Keratinocyte (primary cell): ENCODE data around the gene RTKN2. TPM values are rescaled to one million over a fixed set of nuclear protein-coding genes. Genes with fewer than 3 reads are reported as not detected.

Experiments used
- DNase-seq: peaks from one replicate; pipeline ENCODE4 v3.0.0-alpha.2; 2011; ENCODE audit warnings: low read depth, missing footprints, low spot score
- FAIRE-seq: peaks from 2 replicates; lab custom pipeline; 2011; peaks lifted over from hg19 to GRCh38; lab: Jason Lieb, UNC
- H2AFZ ChIP-seq: 2 replicates; pipeline ENCODE4 v1.6.0; 2012; ENCODE audit warnings: low read length, control low read depth, inconsistent platforms; ENCODE audit not compliant: control insufficient read depth
- H3K27ac ChIP-seq: 2 replicates; pipeline ENCODE4 v1.5.1; 2011; ENCODE audit warnings: low read length; ENCODE audit not compliant: control insufficient read depth, insufficient read depth
- H3K27me3 ChIP-seq: 3 replicates; pipeline ENCODE4 v1.6.0; 2011; ENCODE audit warnings: low read length; ENCODE audit not compliant: control insufficient read depth, insufficient read depth; ENCODE audit errors: extremely low read depth
- H3K36me3 ChIP-seq, 2 experiments: 2 replicates in 1 of 2; 3 replicates in 1 of 2; pipeline ENCODE4 v1.5.1; 2011; ENCODE audit warnings: low read length in 2 of 2, mild to moderate bottlenecking in 1 of 2; ENCODE audit not compliant: control insufficient read depth in 2 of 2, insufficient read depth in 2 of 2; ENCODE audit errors: extremely low read depth in 1 of 2
- H3K4me1 ChIP-seq: 3 replicates; pipeline ENCODE4 v1.5.1; 2011; ENCODE audit warnings: low read length; ENCODE audit not compliant: control insufficient read depth, insufficient read depth; ENCODE audit errors: extremely low read depth
- H3K4me2 ChIP-seq: 3 replicates; pipeline ENCODE4 v1.6.0; 2011; ENCODE audit warnings: low read depth, low read length; ENCODE audit not compliant: control insufficient read depth, insufficient read depth; ENCODE audit errors: extremely low read depth
- H3K4me3 ChIP-seq, 3 experiments: fragments of 200-600 bp in 1 of 3; sonication (generic) in 1 of 3; 2 replicates in 2 of 3; 3 replicates in 1 of 3; pipeline ENCODE4 v1.5.1; 2011 to 2016; ENCODE audit warnings: low read length in 3 of 3, mild to moderate bottlenecking in 3 of 3, control low read depth in 2 of 3, inconsistent platforms in 1 of 3, low read depth in 1 of 3, mixed read lengths in 1 of 3, mixed run types in 1 of 3, moderate library complexity in 1 of 3; ENCODE audit not compliant: control insufficient read depth in 2 of 3, insufficient read depth in 2 of 3; ENCODE audit errors: extremely low read depth in 1 of 3
- H3K79me2 ChIP-seq: 2 replicates; pipeline ENCODE4 v1.6.0; 2012; ENCODE audit warnings: low read length; ENCODE audit not compliant: control insufficient read depth, insufficient read depth
- H3K9ac ChIP-seq: 3 replicates; pipeline ENCODE4 v1.6.0; 2011; ENCODE audit warnings: low read length; ENCODE audit not compliant: control insufficient read depth, insufficient read depth; ENCODE audit errors: extremely low read depth
- H3K9me1 ChIP-seq: 3 replicates; pipeline ENCODE4 v1.6.0; 2011; ENCODE audit warnings: low read length; ENCODE audit not compliant: control insufficient read depth, insufficient read depth; ENCODE audit errors: extremely low read depth
- H3K9me3 ChIP-seq: 2 replicates; pipeline ENCODE4 v1.5.1; 2012; ENCODE audit warnings: low read depth, low read length; ENCODE audit not compliant: control insufficient read depth
- H4K20me1 ChIP-seq: 3 replicates; pipeline ENCODE4 v1.6.0; 2011; ENCODE audit warnings: low read length; ENCODE audit not compliant: control insufficient read depth, insufficient read depth; ENCODE audit errors: extremely low read depth
- EZH2 ChIP-seq: IDR thresholded peaks from one replicate; pipeline ENCODE4 v1.6.1; 2012; ENCODE audit warnings: inconsistent platforms, mild to moderate bottlenecking, low read length, moderate library complexity
- dilution Hi-C: fragments of 300-500 bp; cut with MboI; formaldehyde crosslinking; loops from one replicate; pipeline ENCODE4 v1.7.0; 2020; ENCODE audit warnings: low sequenced_read_pairs; ENCODE audit not compliant: extremely low pct_ligation_motif_present
- polyA plus RNA-seq, 5 experiments: library from polyadenylated mRNA; depleted of rRNA in 3 of 5; stranded (reverse) in 3 of 5; stranded (forward) in 1 of 5; unstranded in 1 of 5; fragments of >200 nt; gene quantifications; 1 replicate in 1 of 5; 2 replicates in 3 of 5; 3 replicates in 1 of 5; pipeline versions ENCODE4 v1.2.1 to v1.2.3, GENCODE V29; 2011 to 2012; ENCODE audit warnings: missing spikeins in 2 of 5, low read depth in 1 of 5, low replicate concordance in 1 of 5
- TF ChIP-seq, protein P1 (sequence below), 3 experiments: IDR thresholded peaks in 1 of 3; conservative IDR thresholded peaks in 1 of 3; optimal IDR thresholded peaks in 1 of 3; 2 replicates in 2 of 3; 3 replicates in 1 of 3; pipeline versions ENCODE3 to v1.5.1; 2011; ENCODE audit warnings: low read length in 3 of 3, mild to moderate bottlenecking in 3 of 3, moderate library complexity in 2 of 3, control low read depth in 1 of 3, inconsistent platforms in 1 of 3; ENCODE audit not compliant: insufficient read depth in 2 of 3; ENCODE audit errors: extremely low read depth in 1 of 3

RTKN2 gene
- polyA plus RNA-seq, 1 donor (not counting 4 experiments of a cell fraction or from before 2014, with no cell fraction given), result 3.2 TPM

DNA sequence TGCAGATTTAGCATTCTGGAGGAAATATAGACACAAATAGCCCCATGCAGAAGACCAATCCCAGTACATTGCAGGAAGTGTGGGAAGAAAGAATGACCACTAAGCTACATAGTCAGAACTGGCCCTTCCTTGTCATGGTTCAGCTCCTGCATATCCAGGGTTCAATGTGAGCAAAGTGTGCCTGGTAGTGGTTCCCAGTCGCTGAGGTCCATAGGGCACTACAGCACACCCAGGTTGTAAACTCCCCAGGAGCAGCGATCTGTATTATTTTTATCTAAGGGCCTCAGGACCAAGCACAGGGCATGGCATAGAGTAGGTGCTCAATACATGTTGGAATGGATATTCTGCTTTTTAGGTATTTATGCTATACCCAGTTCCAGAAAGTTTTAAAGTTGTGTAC lies 114.4 kb downstream of the RTKN2 start:
- FAIRE-seq (no peak), DNase-seq (no peak)
- H3K27me3 ChIP-seq, result no peaks in the 10 kb centered on the region
- H3K4me3 ChIP-seq, result no peak overlapping the region
- H4K20me1 ChIP-seq, result no peaks in the 10 kb centered on the region
- H3K9me1 ChIP-seq, result no peaks in the 10 kb centered on the region
- no peaks in the 10 kb centered on the region for H3K79me2 ChIP-seq
- no peaks in the 10 kb centered on the region for H3K9me3 ChIP-seq
- no peak overlapping the region for H2AFZ ChIP-seq
- dilution Hi-C loops, result no loop called here
- H3K4me1 ChIP-seq, result no peaks in the 10 kb centered on the region
- no peak overlapping the region for H3K27ac ChIP-seq
- H3K4me2 ChIP-seq, result no peak overlapping the region
- no peak for TF ChIP-seq EZH2
- TF ChIP-seq, protein P1, sequence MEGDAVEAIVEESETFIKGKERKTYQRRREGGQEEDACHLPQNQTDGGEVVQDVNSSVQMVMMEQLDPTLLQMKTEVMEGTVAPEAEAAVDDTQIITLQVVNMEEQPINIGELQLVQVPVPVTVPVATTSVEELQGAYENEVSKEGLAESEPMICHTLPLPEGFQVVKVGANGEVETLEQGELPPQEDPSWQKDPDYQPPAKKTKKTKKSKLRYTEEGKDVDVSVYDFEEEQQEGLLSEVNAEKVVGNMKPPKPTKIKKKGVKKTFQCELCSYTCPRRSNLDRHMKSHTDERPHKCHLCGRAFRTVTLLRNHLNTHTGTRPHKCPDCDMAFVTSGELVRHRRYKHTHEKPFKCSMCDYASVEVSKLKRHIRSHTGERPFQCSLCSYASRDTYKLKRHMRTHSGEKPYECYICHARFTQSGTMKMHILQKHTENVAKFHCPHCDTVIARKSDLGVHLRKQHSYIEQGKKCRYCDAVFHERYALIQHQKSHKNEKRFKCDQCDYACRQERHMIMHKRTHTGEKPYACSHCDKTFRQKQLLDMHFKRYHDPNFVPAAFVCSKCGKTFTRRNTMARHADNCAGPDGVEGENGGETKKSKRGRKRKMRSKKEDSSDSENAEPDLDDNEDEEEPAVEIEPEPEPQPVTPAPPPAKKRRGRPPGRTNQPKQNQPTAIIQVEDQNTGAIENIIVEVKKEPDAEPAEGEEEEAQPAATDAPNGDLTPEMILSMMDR (optimal IDR thresholded peaks at IDR 0.05 in 1 of 3, IDR thresholded peaks at IDR 0.05 in 1 of 3, conservative IDR thresholded peaks at IDR 0.05 in 1 of 3; ENCODE audit: extremely low read depth in 1 of 3, insufficient read depth in 2 of 3, low read length in 3 of 3), result no peak
- no peak overlapping the region for H3K9ac ChIP-seq
- no peaks in the 10 kb centered on the region for H3K36me3 ChIP-seq

DNA sequence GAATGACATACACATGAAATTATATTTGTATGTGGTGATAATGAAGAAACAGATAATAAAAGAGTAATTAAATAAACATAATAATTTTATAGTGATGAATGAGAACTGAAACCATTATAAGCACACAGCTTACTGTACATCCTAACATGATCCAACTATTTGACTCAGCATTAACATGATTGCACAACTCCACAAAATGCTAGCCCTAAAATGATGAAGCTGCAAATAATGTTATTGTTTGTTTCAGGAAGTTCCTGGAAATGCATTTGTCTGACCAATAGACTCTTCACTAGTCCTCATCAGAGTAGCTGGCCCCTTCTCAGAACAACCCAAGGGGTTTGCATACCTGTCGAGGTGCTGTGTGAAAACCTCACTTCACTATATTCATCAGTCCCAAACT lies 115.5 kb downstream of the RTKN2 start:
- H3K4me1 ChIP-seq, result no peaks in the 10 kb centered on the region
- H3K9me3 ChIP-seq, result no peaks in the 10 kb centered on the region
- no peaks in the 10 kb centered on the region for H3K27me3 ChIP-seq
- FAIRE-seq (peak; percentile 5), DNase-seq (no peak)
- no peak overlapping the region for H3K4me2 ChIP-seq
- dilution Hi-C loops, result no loop called here
- no peaks in the 10 kb centered on the region for H4K20me1 ChIP-seq
- no peaks in the 10 kb centered on the region for H3K36me3 ChIP-seq
- H2AFZ ChIP-seq, result no peak overlapping the region
- TF ChIP-seq, protein P1 (optimal IDR thresholded peaks at IDR 0.05 in 1 of 3, IDR thresholded peaks at IDR 0.05 in 1 of 3, conservative IDR thresholded peaks at IDR 0.05 in 1 of 3; ENCODE audit: extremely low read depth in 1 of 3, insufficient read depth in 2 of 3, low read length in 3 of 3), result no peak
- TF ChIP-seq EZH2, result no peak
- no peak overlapping the region for H3K9ac ChIP-seq
- no peaks in the 10 kb centered on the region for H3K79me2 ChIP-seq
- no peaks in the 10 kb centered on the region for H3K9me1 ChIP-seq
- H3K4me3 ChIP-seq, result no peak overlapping the region
- H3K27ac ChIP-seq, result no peak overlapping the region
